C1 segment of cervical spinal cord (tissue), 14 donors: ENCODE results near the gene PLCG2.
A peak's percentile ranks its signal among the peaks of the same experiment; 100 is the strongest.

Experiments used
- DNase-seq, 14 donors: peaks; one replicate each; lab custom pipeline; 2025; lab: John Stamatoyannopoulos, UW

The PLCG2 gene

DNA sequence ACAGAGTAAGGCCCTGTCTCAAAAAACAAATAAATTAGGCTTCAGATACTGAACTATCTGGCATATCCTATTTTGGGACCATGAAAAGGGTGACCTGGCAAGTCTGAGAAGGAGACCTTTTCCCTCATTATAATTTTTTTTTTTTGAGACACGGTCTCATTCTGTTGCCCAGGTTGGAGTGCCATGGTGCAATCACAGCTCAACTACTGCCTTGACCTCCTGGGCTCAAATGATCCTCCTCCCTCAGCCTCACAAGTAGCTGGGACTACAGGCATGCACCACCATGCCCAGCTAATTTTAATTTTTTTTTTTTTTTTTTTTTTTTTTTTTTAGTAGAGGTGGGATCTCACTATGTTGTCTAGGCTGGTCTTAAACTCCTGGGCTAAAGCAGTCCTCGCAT, 37.3 kb downstream of the PLCG2 start:
- no peak for DNase-seq

DNA sequence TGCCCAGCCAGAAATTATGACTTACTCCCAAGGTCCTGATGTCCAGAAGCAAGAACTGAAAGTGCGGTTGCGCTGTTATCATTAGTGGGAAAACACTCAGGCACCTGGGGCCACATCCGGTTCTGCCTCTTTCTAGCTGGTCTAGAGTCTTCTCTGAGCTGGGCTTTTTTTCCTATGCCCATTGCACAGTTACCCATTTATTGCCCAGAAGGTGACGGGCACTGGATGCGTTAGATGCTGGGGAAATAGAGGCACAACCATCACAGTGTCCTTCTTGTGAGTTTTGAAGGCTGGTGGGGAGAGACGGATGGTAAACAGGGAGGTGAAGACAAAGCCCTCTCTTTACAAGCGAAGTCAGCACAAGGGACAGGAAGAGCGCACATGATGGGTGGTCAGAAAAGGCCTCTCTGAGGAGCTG, 37.7 kb downstream of the PLCG2 start:
- no peak for DNase-seq

DNA sequence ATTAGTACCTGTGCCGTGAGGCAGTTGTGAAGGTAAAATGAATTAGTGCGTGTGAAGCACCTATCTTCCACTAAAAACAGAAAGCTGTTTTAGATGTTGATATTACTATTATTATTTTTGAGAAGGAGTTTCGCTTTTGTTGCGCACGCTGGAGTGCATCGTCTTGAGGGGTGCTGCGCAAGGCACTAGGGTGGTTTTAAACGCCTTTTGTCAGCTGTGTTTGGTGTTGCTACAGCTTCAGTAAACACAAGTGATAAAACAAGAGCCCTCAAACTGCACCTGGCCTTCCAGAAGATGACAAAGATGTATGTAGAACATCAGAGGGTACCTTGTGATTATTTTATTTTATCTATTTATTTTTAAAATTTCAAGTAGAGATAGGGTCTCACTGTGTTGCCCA, 38.2 kb downstream of the PLCG2 start:
- no peak for DNase-seq

DNA sequence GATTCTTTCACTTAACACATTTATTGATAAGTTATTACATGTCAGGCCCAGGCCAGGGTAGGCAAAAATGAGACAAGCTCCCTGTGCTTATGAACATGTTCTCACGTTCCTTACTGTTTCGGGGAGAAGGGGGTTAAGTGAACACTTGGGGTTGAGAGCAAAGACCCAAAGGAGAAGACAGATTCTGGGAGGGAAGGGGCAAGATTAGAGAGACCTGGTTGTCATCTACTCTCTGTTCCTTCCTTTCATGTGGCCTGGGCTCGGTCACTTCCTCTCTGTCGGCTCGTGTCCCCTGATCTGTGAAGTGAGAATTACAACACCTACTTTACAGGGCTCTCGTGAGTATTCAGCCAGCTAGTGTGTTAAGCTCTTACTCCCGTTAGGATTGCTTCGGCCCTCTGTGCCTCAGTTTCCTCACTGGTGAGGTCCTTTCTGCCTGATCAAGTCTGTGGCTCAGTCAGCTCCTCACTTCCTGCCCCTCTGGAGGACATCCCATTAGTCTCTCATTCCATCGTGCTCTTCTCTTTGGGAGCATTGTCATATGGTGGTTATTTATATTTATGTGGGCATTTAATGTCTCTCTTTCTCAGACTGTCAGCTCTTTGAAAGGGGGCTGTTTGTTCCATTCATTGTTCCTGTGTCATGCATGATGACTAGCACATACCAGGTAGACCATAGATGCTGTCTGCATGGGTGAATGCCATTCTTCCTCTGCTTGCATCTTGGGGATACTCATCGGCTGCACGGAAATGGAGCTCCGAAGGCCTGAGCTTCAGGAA, 38.9 kb downstream of the PLCG2 start:
- no peak for DNase-seq

DNA sequence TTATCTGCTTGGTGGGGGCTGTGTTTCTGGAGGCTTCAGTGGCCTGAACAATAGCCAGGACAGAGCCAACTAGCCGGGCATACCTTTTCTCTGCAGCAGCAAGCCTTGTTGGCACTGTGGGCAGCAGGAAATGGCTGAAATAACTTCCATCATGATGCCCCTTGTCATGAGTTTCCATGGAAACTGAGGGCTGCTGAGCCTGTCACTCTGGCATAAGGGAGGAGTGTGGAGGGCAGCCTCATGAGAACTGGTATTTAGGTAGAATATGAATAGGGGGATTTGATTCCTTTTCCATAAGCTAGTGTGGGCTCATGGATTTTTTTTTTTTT, 39.4 kb downstream of the PLCG2 start:
- DNase-seq, result no peak

DNA sequence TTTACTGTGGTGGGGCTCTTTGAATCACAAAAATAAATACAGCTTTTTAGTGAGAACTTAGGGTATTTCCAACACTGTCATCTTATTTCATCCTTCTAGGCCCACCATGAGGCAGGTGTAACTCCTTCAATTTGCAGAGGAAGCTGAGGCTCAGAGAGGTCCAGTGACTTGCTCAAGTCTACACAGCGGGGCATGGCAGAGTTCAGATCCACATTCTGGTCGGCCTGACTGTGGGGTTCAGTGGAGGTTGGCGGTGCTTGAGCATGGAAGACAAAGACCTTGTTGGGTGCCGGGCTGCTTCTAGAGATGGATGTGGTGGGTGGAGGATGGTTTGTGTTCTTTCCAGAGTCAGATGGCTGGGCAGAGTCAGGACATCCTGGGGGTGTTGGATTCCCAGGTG, 39.8 kb downstream of the PLCG2 start:
- no peak for DNase-seq

DNA sequence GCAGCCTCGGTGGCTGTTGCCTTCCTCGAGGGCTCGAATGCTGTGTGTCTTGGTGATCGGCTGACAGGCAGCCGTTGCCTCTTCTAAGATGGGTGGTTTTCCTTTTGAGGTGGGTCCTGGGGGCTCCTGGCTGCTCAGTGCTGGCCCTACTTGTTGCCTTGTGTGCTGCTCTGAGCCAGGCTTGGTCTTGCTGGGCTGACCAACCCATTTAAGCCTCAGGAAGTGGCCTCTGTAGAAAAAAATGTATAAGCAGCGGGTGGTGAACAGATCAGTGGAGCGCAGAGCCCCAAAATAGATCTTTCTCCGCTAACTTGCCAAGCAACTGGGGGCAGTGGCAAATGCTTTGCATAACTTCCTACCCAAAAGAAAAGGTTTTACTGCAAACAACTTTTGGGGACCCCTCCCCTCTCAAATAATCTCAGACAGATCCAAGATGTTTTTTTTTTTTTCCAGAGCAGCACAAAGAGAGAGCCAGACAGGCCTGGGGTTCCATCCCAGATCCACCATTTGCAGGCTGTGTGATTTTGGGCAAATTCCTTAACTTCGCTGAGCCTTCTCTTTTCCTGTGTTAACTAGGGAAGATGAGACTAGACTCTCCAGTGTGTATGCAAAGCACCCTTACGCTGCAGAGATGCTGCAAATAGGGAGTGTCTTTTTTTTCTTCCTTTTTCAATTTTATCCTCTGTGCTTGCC, 42.5 kb downstream of the PLCG2 start:
- no peak for DNase-seq

DNA sequence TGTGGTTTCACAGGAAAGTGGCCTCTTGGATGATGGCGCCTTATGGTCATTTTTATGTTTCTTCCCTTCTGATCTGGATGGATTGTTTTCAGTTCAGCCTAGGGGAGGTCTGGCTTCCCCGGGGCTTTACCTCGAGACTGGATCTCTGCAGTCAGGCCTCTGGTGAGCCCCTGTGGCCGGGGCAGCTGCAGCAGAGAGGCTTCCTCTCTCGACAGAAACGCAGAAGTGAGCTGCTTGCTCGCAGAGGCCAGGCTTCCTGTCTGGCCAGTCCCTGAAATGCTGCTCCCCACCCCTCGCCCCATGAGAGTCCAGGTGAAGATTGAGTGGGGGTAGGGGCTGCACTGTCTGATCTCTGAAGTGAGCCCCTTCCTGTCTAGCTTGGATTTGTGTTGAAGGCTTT, 44.0 kb downstream of the PLCG2 start:
- peak in 6 of 14 donors; percentile 6 to 29 (median 18) for DNase-seq

DNA sequence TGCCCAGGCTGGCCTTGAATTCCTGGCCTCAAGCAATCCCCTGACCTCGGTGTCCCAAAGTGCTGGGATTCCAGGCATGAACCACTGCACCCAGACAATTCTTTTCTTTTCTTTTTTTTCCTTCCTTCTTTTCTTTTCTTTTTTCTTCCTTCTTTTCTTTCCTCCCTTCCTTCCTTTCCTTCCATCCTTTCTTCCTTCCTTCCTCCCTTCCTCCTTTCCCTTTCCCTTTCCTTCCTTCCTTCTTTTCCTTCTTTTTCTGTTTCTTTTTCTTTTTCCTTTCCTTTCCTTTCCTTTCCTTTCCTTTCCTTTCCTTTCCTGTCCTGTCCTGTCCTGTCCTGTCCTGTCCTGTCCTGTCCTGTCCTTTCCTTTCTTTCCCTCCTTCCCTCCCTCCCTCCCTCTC, 44.6 kb downstream of the PLCG2 start:
- no peak for DNase-seq

DNA sequence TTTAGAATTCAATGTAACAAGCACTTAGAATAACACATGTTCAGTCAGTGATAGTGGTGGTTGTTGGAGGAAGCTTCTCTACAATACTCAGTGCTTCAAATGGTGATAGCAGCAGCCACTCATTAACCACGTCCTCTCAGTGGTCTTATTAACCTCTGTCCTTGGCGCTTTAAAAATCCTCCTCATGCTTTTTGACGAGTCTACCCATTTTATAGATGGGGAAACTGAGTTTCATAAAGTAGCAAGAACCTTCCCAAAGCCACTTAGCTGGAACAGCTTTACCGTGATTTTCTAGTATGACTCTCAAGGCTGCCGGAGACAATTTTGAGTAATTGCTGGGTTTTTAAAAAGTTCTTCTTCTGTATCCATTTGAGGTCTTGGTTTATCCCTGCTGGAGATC, 47.4 kb downstream of the PLCG2 start:
- DNase-seq, result no peak

DNA sequence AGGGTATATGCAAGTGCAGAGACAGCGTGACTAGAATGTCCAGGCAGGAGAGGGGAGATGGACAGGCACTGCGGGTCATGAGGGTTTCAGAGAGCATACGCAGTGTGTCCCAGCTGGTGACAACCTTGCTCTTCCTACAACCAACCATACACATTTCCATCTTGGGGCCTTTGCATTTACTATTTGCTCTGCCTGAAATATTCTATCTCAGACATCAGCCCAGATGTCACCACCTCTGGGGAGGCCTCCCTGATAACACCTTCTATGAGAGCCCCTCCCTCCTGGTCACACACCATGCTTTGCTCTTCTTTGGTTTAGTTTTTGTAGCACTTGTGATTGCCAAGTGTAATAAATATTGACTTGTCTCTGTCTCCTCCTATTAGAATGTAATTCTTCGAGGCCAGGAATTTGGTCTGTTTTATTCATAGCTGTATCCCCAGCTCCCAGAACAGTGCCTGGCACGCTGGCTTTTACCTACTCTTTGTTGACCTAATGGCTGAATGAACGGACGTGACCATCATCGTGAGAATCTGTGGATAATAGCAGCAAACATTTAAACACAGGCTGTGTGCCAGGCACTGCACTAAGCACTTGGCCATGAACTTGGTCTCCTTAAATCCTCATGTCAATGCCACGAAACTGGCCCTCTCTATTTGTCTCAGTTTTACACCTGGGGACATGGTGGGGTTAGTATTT, 51.9 kb downstream of the PLCG2 start:
- no peak for DNase-seq

DNA sequence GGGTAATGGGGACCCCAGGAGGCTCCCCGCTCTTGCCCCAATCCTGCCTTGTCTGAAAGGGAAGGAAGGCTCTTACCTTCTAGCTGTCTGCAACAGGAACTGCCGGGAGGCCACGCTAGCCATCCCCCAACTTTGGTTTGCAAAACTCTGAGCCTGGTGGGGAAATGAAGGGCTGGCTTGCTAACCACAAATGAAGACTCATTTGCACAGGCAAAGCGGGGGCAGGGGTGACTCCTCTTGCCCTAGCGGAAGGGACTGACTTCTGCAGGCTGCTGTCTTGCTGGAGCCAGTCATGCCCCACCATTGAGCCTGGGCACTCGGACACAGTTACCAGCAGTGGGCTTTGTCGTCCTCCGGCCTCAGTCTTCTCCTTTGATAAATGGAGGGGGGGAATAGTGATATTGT, 52.6 kb downstream of the PLCG2 start:
- peak in 10 of 14 donors; percentile 3 to 49 (median 26) for DNase-seq

DNA sequence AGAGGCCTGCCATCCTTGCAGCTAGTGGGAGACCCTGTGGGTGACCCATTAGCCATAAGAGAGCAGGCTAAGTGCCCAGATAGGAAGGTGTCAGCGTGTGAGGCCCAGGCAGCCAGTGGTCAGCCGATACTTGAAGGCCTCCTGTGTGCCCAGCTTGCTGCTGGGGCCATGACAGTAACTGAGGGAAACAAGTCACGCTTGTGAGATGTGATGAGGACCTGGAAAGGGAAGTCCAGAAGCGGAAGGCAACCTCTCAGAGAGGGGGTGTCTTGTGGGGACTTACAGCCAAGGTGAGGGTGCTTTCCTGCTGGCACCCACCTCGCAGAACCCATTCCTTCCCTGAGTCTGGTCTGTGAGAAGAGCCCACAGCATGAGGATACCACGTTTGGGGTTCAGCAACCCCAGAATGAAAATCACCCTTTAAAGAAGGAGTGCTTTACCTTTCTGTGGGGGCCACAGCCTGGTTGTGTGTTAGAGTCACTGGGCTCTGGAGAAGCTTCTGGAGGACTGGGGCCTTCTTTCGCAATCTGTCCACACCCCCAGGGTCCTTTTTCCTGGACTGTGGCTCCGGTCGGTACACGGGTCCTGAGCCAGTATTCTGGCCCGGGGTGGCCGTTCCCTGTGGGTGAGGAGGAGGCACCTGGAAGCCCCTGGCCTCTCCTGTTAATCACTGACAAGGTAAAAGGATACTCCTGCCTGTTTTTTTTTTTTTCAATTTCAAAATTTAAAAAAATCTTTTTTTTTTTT, 53.9 kb downstream of the PLCG2 start:
- DNase-seq, result no peak

DNA sequence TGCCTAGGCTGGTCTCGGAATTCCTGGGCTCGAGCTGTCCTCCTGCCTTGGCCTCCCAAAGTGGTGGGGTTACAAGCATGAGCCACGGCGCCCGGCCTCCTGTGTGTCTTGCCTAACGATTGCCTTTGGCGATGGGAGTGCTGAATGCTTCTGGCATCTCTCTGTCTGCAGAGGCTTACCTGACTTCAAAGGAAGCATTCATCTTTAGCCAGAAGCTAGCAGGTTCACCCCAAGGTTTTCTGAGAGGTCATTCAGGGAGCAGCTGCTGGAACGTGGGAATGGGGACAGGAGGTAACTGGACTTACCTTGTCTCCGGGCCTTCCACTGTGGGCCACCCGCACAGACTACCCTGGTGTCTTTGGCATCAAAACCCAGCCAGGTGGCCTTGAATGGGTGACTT, 54.7 kb downstream of the PLCG2 start:
- DNase-seq, result no peak

DNA sequence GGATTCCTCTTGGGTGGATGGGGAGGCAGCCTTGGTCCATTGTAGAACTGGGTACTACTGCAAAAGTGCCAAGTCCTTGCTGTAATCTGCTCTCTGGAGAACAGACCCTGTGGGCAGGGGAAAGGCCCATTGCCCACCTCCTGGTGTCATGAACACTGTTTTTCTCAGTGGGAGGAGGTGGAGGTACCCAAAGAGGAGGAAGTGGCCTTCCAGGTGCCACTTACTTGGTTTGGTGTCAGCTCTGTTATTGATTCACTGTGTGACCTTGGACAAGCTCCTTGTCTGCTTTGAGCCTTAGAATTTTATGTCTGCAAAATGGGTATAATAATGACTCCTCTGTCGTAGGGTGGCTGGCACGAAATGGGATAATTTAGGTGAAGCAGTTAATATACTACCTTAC, 55.8 kb downstream of the PLCG2 start:
- DNase-seq, result no peak

DNA sequence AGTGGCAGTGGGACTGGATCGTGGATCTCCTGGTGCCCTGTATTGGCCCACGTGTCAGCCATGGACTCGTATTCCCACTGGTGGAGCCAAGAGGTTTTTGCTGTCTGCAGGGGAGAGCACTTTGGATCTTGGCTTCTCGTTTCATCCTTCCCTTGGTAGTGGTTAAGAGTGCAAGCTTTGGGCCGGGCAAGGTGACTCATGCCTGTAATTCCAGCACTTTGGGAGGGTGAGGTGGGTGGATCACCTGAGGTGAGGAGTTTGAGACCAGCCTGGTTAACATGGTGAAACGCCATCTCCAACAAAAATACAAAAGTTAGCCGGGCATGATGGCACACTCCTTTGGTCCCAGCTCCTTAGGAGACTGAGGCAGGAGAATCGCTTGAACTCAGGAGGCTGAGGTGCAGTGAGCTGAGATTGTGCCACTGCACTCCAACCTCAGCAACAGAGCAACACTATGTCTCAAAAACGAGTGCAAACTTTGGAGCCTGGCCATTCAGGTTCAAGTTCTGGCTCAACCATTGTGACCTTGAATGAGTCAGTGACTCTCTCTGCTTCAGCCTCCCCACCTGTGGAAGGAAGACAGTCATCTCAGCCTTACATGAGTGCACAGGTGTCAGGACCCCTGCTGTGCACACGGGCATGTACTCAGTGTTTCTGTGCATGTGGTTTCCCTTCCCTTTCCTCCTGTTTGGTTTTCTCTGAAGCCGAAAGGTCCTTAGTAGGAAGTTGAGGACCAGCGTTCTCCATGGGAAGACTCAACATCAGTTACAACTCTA, 57.4 kb downstream of the PLCG2 start:
- no peak for DNase-seq

DNA sequence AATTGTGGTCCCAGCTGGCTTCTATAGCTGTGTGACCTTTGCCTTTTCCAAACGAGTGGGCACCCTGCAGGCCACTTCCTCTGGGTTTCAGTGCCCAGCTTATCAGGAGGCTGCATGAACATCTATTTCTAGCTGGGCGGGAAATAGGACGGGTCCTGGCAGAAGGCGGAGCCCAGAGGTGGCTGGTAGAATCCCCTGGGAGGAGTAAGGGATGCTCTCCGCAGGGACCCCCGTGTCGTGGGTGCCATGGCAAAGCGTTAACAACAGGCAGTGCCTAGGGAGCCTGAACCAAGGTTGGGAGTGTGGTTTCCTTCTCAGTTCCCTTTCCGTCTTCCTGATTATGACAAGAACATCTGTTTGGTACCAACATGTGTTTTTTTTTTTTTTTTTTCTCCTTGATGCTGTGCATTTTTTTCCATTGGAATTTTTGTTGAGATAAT, 58.2 kb downstream of the PLCG2 start:
- DNase-seq, result no peak

DNA sequence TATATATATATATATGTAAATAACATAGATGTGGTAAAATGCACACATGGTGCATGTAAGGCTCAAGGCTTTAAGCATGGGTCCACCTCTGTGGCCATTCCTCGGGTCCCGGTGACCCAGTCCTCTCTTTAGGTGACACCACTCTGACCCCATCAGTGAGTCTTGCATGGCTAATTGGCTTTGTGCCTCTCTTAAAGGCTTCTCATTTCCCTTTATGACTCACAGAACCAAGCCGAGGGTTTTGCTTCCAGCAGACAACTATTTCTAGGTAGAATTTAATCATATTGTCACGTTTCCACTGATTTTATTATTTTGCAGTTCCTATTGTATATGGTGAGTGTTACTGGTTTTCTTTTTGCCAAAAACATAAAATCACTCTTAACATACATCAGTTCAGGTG, 59.7 kb downstream of the PLCG2 start:
- DNase-seq, result no peak

DNA sequence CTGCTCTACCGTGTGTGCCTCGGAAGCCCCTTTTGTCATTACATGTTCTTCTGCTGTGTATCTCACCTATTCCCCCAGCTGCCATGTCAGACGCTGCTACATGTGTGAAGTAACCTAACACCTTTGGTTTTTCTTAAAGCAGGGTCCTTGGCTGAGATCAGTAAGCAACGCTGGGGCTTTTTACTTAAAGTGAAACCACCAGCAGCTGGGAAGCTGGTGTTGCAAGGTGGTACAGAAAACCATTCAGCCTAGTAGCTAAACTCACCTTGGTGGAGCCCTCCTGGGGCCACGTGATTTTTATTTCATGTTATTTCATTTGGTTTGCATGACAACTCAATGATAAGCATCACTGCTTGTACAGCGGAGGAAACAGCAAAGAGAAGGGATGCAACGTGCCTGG, 62.6 kb downstream of the PLCG2 start:
- DNase-seq, result no peak

DNA sequence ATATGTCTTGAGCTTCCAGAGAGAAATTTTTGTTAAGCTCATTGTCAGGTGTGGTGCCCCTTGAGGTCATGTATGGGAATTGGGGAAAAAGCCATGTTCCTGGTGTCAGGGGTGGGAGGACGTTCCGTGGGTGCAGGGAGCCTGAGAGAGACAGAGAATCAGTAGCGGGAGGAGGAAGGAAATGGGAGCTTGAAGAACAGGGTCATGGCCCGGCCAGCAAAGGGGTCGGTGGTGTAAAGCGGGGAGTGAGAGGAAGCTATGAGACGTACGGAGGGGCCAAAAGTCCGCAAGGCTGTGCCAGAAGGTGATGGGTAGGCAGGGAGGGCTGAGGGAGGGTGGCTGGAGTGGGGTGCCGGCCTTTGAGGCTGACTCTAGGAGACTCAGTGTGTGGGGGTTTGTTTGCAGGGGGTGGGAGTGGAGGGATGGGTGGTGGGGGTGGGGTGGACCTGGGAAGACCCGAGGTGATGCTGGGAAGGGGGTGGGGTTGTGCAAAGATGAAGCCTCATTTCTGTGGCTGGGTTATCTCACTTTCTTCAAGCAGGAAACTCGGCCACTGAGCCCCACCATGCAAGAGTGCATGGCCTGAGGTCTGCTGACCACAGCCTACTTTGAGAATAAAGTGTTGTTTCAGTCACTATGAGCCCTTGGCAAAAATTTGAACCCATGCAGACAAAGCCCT, 63.6 kb downstream of the PLCG2 start:
- no peak for DNase-seq

DNA sequence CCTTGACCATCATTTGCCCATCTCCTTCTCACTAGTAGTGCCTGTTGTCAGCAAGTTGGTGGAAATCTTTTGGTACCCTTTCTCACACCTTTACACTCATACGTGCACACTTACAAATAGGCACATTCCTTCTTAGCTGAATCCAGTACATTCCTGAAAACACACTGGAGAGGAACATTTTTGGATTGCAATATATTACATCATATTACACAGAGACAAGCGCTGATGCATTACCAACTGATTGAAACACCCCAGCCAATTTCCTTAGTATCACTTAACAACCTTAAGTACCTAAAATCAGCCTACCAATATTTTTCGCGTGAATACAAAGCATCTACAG, 64.1 kb downstream of the PLCG2 start:
- DNase-seq, result no peak
